Smooth muscle cell (in vitro differentiated cells): Measurements from ENCODE around the gene TCAIM. TPM values are rescaled to one million over a fixed set of nuclear protein-coding genes. Genes with fewer than 3 reads are reported as not detected.

Experiments
- DNase-seq: peaks from one replicate; lab custom pipeline; 2025; ENCODE audit not compliant: unreplicated experiment; lab: John Stamatoyannopoulos, UW
- H2AFZ ChIP-seq: fragments of 200-600 bp; sonication (generic); 2 replicates; pipeline ENCODE4 v1.6.0; 2016; ENCODE audit warnings: antibody characterized with exemption, low read depth, mild to moderate bottlenecking
- H3F3A ChIP-seq: fragments of 200-600 bp; sonication (generic); 2 replicates; pipeline ENCODE4 v1.6.0; 2017; ENCODE audit warnings: antibody characterized with exemption, low read depth
- H3K27ac ChIP-seq: fragments of 200-600 bp; sonication (generic); 2 replicates; pipeline ENCODE4 v1.5.1; 2016; ENCODE audit warnings: low read depth, mild to moderate bottlenecking
- H3K27me3 ChIP-seq: fragments of 200-600 bp; sonication (generic); 2 replicates; pipeline ENCODE4 v1.6.1; 2016; ENCODE audit warnings: low read depth, mild to moderate bottlenecking
- H3K36me3 ChIP-seq: fragments of 200-600 bp; sonication (generic); 2 replicates; pipeline ENCODE4 v1.5.1; 2016; ENCODE audit warnings: low read depth
- H3K4me1 ChIP-seq: fragments of 200-600 bp; sonication (generic); 2 replicates; pipeline ENCODE4 v1.5.1; 2016; ENCODE audit warnings: low read depth
- H3K4me2 ChIP-seq: fragments of 200-600 bp; sonication (generic); 2 replicates; pipeline ENCODE4 v1.6.0; 2016; ENCODE audit warnings: mild to moderate bottlenecking
- H3K4me3 ChIP-seq: fragments of 200-600 bp; sonication (generic); 2 replicates; pipeline ENCODE4 v1.5.1; 2016; ENCODE audit warnings: mild to moderate bottlenecking
- H3K79me2 ChIP-seq: fragments of 200-600 bp; sonication (generic); 2 replicates; pipeline ENCODE4 v1.6.0; 2016; ENCODE audit warnings: low read depth, mild to moderate bottlenecking
- H3K9ac ChIP-seq: fragments of 200-600 bp; sonication (generic); 2 replicates; pipeline ENCODE4 v1.6.0; 2016; ENCODE audit warnings: low read depth
- H3K9me3 ChIP-seq: fragments of 200-600 bp; sonication (generic); replicated peaks from 2 replicates; pipeline ENCODE4 v1.5.1; 2016; ENCODE audit warnings: low read depth
- H4K20me1 ChIP-seq: fragments of 200-600 bp; sonication (generic); 2 replicates; pipeline ENCODE4 v1.6.0; 2016; ENCODE audit warnings: low read depth
- WGBS: methylation state at CpG from one replicate; pipeline ENCODE4 v1.1.7; 2016; ENCODE audit warnings: low lambda C conversion rate; 5-methylcytosine and 5-hydroxymethylcytosine counted together
- polyA plus RNA-seq: library from polyadenylated mRNA; unstranded; fragments of >200 nt; fragmentation: Nextera tagmentation; extraction: Ambion mirVana; gene quantifications from 2 replicates; pipeline ENCODE4 v1.2.1, GENCODE V29; 2016
- total RNA-seq: library from RNA; depleted of rRNA; stranded (reverse); fragments of >200 nt; gene quantifications from 2 replicates; pipeline ENCODE4 v1.2.3, GENCODE V29; 2014
- TF ChIP-seq, protein P1 (sequence below): fragments of 200-600 bp; sonication (generic); IDR thresholded peaks from 2 replicates; pipeline ENCODE4 v1.5.1; 2017; ENCODE audit warnings: borderline replicate concordance, mild to moderate bottlenecking, antibody characterized with exemption; ENCODE audit not compliant: insufficient read depth, poor library complexity, severe bottlenecking

Gene TCAIM
- total and polyA plus RNA-seq, 2 experiments from 2014 or later, result 10.7 to 23.1 TPM

DNA sequence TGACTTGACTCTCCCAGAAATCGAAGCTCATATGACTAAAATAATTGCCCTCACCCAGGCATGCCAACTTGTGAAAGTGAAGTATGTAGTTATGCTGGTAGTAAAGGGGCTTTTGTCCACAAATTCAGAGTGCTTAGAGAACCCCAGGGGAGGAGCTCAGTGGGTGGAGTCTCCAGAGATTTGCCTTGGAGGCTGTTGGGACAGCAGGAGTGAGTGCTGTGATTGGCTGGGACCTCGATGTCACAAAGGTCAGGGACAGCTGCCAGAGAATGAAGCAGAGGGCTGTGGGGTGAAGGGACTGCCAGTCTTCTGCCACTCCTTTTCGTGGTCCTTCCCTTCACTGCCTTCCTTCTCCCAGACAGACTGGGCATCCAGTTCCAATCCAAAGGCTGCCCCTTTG is 89.1 kb downstream of the TCAIM start:
- Histone ChIP-seq H3K4me3 (no peak overlapping the region), H4K20me1 (no peaks in the 10 kb centered on the region), H2AFZ (no peak overlapping the region), H3K27ac (no peak overlapping the region), H3K9ac (no peak overlapping the region), H3K4me1 (no peaks in the 10 kb centered on the region), H3K79me2 (no peaks in the 10 kb centered on the region), H3K9me3 (no peaks in the 10 kb centered on the region), H3K4me2 (no peak overlapping the region), H3F3A (no peaks in the 10 kb centered on the region), H3K36me3 (no peaks in the 10 kb centered on the region), H3K27me3 (no peaks in the 10 kb centered on the region)
- TF ChIP-seq, protein P1, sequence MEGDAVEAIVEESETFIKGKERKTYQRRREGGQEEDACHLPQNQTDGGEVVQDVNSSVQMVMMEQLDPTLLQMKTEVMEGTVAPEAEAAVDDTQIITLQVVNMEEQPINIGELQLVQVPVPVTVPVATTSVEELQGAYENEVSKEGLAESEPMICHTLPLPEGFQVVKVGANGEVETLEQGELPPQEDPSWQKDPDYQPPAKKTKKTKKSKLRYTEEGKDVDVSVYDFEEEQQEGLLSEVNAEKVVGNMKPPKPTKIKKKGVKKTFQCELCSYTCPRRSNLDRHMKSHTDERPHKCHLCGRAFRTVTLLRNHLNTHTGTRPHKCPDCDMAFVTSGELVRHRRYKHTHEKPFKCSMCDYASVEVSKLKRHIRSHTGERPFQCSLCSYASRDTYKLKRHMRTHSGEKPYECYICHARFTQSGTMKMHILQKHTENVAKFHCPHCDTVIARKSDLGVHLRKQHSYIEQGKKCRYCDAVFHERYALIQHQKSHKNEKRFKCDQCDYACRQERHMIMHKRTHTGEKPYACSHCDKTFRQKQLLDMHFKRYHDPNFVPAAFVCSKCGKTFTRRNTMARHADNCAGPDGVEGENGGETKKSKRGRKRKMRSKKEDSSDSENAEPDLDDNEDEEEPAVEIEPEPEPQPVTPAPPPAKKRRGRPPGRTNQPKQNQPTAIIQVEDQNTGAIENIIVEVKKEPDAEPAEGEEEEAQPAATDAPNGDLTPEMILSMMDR, result no peak
- no peak for DNase-seq
- WGBS, result 81% methylated on average over 3 of the region's 3 CpGs

DNA sequence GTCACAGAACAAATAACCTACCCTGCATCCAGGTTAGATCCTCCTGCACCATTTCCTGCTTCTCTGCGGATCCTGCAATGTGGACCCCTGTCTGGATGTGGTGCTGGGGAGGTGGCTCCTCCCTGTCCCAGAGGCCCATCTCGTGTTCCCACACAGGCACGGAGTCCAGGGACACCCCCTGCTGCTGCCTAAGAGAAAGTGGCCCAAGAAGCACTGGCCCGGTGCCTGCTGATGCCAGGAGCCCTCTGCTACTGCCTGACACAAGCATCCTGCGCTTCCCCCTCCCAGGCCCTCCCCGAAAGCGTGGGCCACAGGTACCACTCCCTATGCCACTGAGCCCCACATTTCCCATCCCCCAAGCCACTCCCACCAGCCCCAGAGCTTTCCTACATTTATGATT is 90.3 kb downstream of the TCAIM start:
- DNase-seq, result no peak
- no peak overlapping the region for H3K4me2 ChIP-seq
- no peaks in the 10 kb centered on the region for H3K79me2 ChIP-seq
- WGBS, result 79% methylated on average over 5 of the region's 7 CpGs
- no peak overlapping the region for H3K9ac ChIP-seq
- no peak overlapping the region for H3K4me3 ChIP-seq
- H3K27me3 ChIP-seq, result no peaks in the 10 kb centered on the region
- H3K4me1 ChIP-seq, result no peaks in the 10 kb centered on the region
- no peak overlapping the region for H3K27ac ChIP-seq
- no peaks in the 10 kb centered on the region for H3K36me3 ChIP-seq
- H3F3A ChIP-seq, result no peaks in the 10 kb centered on the region
- H2AFZ ChIP-seq, result no peak overlapping the region
- H3K9me3 ChIP-seq, result no peaks in the 10 kb centered on the region
- no peaks in the 10 kb centered on the region for H4K20me1 ChIP-seq
- TF ChIP-seq, protein P1, result no peak

DNA sequence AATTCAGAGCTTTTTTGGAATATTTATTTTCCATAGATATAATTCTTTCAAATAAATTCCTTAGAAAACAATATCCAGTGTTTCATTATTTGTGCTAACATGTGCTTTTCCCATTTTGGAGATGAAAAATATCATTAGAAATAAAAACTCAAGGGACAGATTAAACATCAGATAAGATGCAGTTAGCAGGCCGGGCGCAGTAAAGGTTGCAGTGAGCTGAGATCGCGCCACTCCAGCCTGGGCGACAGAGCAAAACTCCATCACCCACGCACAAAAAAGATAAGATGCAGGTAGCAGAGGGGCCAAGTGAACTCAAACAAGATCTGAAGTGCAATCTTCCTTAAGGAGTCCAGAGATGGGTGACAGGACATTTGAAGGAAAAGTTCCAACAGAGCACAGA is 90.9 kb downstream of the TCAIM start:
- Histone ChIP-seq H3K4me1 (no peaks in the 10 kb centered on the region), H3K27me3 (no peaks in the 10 kb centered on the region), H3K4me2 (no peak overlapping the region), H3K27ac (no peak overlapping the region), H3K9me3 (no peaks in the 10 kb centered on the region), H3K4me3 (no peak overlapping the region), H3F3A (no peaks in the 10 kb centered on the region), H3K79me2 (no peaks in the 10 kb centered on the region), H3K36me3 (no peaks in the 10 kb centered on the region), H3K9ac (no peak overlapping the region), H2AFZ (no peak overlapping the region), H4K20me1 (no peaks in the 10 kb centered on the region)
- WGBS, result 96% methylated on average over 6 of the region's 6 CpGs
- TF ChIP-seq, protein P1, result no peak
- no peak for DNase-seq

DNA sequence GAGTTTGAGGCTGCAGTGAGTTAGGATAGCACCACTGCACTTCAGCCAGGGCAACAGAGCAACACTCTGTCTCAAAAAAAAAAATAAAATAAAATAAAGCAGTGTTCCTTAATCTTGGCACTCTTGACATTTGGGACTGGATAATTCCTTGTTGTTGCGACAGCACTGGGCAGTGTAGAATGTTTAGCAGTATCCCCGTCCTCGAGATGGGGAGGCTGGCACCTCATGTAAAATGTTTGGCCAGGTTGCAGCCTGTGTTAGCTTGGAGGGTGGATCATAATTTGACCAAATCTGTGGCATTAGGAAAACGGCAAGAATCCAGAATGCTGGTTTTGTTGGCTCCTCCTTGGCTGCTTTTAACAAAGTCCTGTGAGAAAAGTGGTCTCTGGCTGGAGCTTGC is 91.9 kb downstream of the TCAIM start:
- Histone ChIP-seq H3K4me2 (no peak overlapping the region), H2AFZ (no peak overlapping the region), H3K4me1 (no peaks in the 10 kb centered on the region), H4K20me1 (no peaks in the 10 kb centered on the region), H3K27ac (no peak overlapping the region), H3K36me3 (no peaks in the 10 kb centered on the region), H3F3A (no peaks in the 10 kb centered on the region), H3K79me2 (no peaks in the 10 kb centered on the region), H3K9me3 (no peaks in the 10 kb centered on the region), H3K9ac (no peak overlapping the region), H3K4me3 (no peak overlapping the region), H3K27me3 (no peaks in the 10 kb centered on the region)
- TF ChIP-seq, protein P1, result no peak
- DNase-seq, result no peak
- WGBS, result 71% methylated on average over 4 of the region's 4 CpGs
